Keratinocyte (primary cell): Measurements from ENCODE around the gene TPT1. TPM values are rescaled to one million over a fixed set of nuclear protein-coding genes. Genes with fewer than 3 reads are reported as not detected.

Source experiments
- DNase-seq: peaks from one replicate; pipeline ENCODE4 v3.0.0-alpha.2; 2011; ENCODE audit warnings: low read depth, missing footprints, low spot score
- FAIRE-seq: peaks from 2 replicates; lab custom pipeline; 2011; peaks lifted over from hg19 to GRCh38; lab: Jason Lieb, UNC
- H2AFZ ChIP-seq: 2 replicates; pipeline ENCODE4 v1.6.0; 2012; ENCODE audit warnings: low read length, control low read depth, inconsistent platforms; ENCODE audit not compliant: control insufficient read depth
- H3K27ac ChIP-seq: 2 replicates; pipeline ENCODE4 v1.5.1; 2011; ENCODE audit warnings: low read length; ENCODE audit not compliant: control insufficient read depth, insufficient read depth
- H3K27me3 ChIP-seq: 3 replicates; pipeline ENCODE4 v1.6.0; 2011; ENCODE audit warnings: low read length; ENCODE audit not compliant: control insufficient read depth, insufficient read depth; ENCODE audit errors: extremely low read depth
- H3K36me3 ChIP-seq, 2 experiments: 2 replicates in 1 of 2; 3 replicates in 1 of 2; pipeline ENCODE4 v1.5.1; 2011; ENCODE audit warnings: low read length in 2 of 2, mild to moderate bottlenecking in 1 of 2; ENCODE audit not compliant: control insufficient read depth in 2 of 2, insufficient read depth in 2 of 2; ENCODE audit errors: extremely low read depth in 1 of 2
- H3K4me1 ChIP-seq: 3 replicates; pipeline ENCODE4 v1.5.1; 2011; ENCODE audit warnings: low read length; ENCODE audit not compliant: control insufficient read depth, insufficient read depth; ENCODE audit errors: extremely low read depth
- H3K4me2 ChIP-seq: 3 replicates; pipeline ENCODE4 v1.6.0; 2011; ENCODE audit warnings: low read depth, low read length; ENCODE audit not compliant: control insufficient read depth, insufficient read depth; ENCODE audit errors: extremely low read depth
- H3K4me3 ChIP-seq, 3 experiments: fragments of 200-600 bp in 1 of 3; sonication (generic) in 1 of 3; 2 replicates in 2 of 3; 3 replicates in 1 of 3; pipeline ENCODE4 v1.5.1; 2011 to 2016; ENCODE audit warnings: low read length in 3 of 3, mild to moderate bottlenecking in 3 of 3, control low read depth in 2 of 3, inconsistent platforms in 1 of 3, low read depth in 1 of 3, mixed read lengths in 1 of 3, mixed run types in 1 of 3, moderate library complexity in 1 of 3; ENCODE audit not compliant: control insufficient read depth in 2 of 3, insufficient read depth in 2 of 3; ENCODE audit errors: extremely low read depth in 1 of 3
- H3K79me2 ChIP-seq: 2 replicates; pipeline ENCODE4 v1.6.0; 2012; ENCODE audit warnings: low read length; ENCODE audit not compliant: control insufficient read depth, insufficient read depth
- H3K9ac ChIP-seq: 3 replicates; pipeline ENCODE4 v1.6.0; 2011; ENCODE audit warnings: low read length; ENCODE audit not compliant: control insufficient read depth, insufficient read depth; ENCODE audit errors: extremely low read depth
- H3K9me1 ChIP-seq: 3 replicates; pipeline ENCODE4 v1.6.0; 2011; ENCODE audit warnings: low read length; ENCODE audit not compliant: control insufficient read depth, insufficient read depth; ENCODE audit errors: extremely low read depth
- H3K9me3 ChIP-seq: 2 replicates; pipeline ENCODE4 v1.5.1; 2012; ENCODE audit warnings: low read depth, low read length; ENCODE audit not compliant: control insufficient read depth
- H4K20me1 ChIP-seq: 3 replicates; pipeline ENCODE4 v1.6.0; 2011; ENCODE audit warnings: low read length; ENCODE audit not compliant: control insufficient read depth, insufficient read depth; ENCODE audit errors: extremely low read depth
- CTCF ChIP-seq, 3 experiments: IDR thresholded peaks in 1 of 3; conservative IDR thresholded peaks in 1 of 3; optimal IDR thresholded peaks in 1 of 3; 2 replicates in 2 of 3; 3 replicates in 1 of 3; pipeline versions ENCODE3 to v1.5.1; 2011; ENCODE audit warnings: low read length in 3 of 3, mild to moderate bottlenecking in 3 of 3, moderate library complexity in 2 of 3, control low read depth in 1 of 3, inconsistent platforms in 1 of 3; ENCODE audit not compliant: insufficient read depth in 2 of 3; ENCODE audit errors: extremely low read depth in 1 of 3
- EZH2 ChIP-seq: IDR thresholded peaks from one replicate; pipeline ENCODE4 v1.6.1; 2012; ENCODE audit warnings: inconsistent platforms, mild to moderate bottlenecking, low read length, moderate library complexity
- dilution Hi-C: fragments of 300-500 bp; cut with MboI; formaldehyde crosslinking; loops from one replicate; pipeline ENCODE4 v1.7.0; 2020; ENCODE audit warnings: low sequenced_read_pairs; ENCODE audit not compliant: extremely low pct_ligation_motif_present
- polyA plus RNA-seq, 5 experiments: library from polyadenylated mRNA; depleted of rRNA in 3 of 5; stranded (reverse) in 3 of 5; stranded (forward) in 1 of 5; unstranded in 1 of 5; fragments of >200 nt; gene quantifications; 1 replicate in 1 of 5; 2 replicates in 3 of 5; 3 replicates in 1 of 5; pipeline versions ENCODE4 v1.2.1 to v1.2.3, GENCODE V29; 2011 to 2012; ENCODE audit warnings: missing spikeins in 2 of 5, low read depth in 1 of 5, low replicate concordance in 1 of 5

Gene TPT1
- polyA plus RNA-seq, 1 donor (not counting 4 experiments of a cell fraction or from before 2014, with no cell fraction given), result 8,174 TPM

- H3K79me2 ChIP-seq, result peaks cover 8% of the 10 kb centered on the region
- dilution Hi-C loops, result no loop called here
- H3K4me1 ChIP-seq, result peaks cover 66% of the 10 kb centered on the region
- no peak overlapping the region for H3K4me3 ChIP-seq
- H2AFZ ChIP-seq, result no peak overlapping the region
- DNase-seq (no peak), FAIRE-seq (no peak)
- H3K9me1 ChIP-seq, result peaks cover 10% of the 10 kb centered on the region
- H4K20me1 ChIP-seq, result peaks cover 37% of the 10 kb centered on the region
- peak overlapping the region; percentile 1 for H3K9ac ChIP-seq
- H3K4me2 ChIP-seq, result no peak overlapping the region
- peaks cover 11 to 22% of the 10 kb centered on the region in 2 experiments for H3K36me3 ChIP-seq
- H3K9me3 ChIP-seq, result no peaks in the 10 kb centered on the region
- peak overlapping the region; percentile 58 for H3K27ac ChIP-seq
- TF ChIP-seq EZH2 (no peak), CTCF (optimal IDR thresholded peaks at IDR 0.05 in 1 of 3, IDR thresholded peaks at IDR 0.05 in 1 of 3, conservative IDR thresholded peaks at IDR 0.05 in 1 of 3; ENCODE audit: extremely low read depth in 1 of 3, insufficient read depth in 2 of 3, low read length in 3 of 3) (no peak)
- no peaks in the 10 kb centered on the region for H3K27me3 ChIP-seq
These were observed 9.3 kb downstream of the TPT1 start for GRCh38 chr13:45331692-45332035.

GRCh38 chr13:45331123-45331619 is 9.8 kb downstream of the TPT1 start:
- TF ChIP-seq CTCF (optimal IDR thresholded peaks at IDR 0.05 in 1 of 3, IDR thresholded peaks at IDR 0.05 in 1 of 3, conservative IDR thresholded peaks at IDR 0.05 in 1 of 3; ENCODE audit: extremely low read depth in 1 of 3, insufficient read depth in 2 of 3, low read length in 3 of 3), result no peak
- TF ChIP-seq EZH2, result no peak
- H3K27ac ChIP-seq, result peak overlapping the region; percentile 58
- H3K9ac ChIP-seq, result no peak overlapping the region
- peaks cover 10% of the 10 kb centered on the region for H3K9me1 ChIP-seq
- H4K20me1 ChIP-seq, result peaks cover 32% of the 10 kb centered on the region
- dilution Hi-C loops, result no loop called here
- no peaks in the 10 kb centered on the region for H3K27me3 ChIP-seq
- no peak for FAIRE-seq
- peaks cover 4% of the 10 kb centered on the region for H3K79me2 ChIP-seq
- peaks cover 62% of the 10 kb centered on the region for H3K4me1 ChIP-seq
- peaks cover 7 to 18% of the 10 kb centered on the region in 2 experiments for H3K36me3 ChIP-seq
- H3K4me3 ChIP-seq, result no peak overlapping the region
- H2AFZ ChIP-seq, result no peak overlapping the region
- H3K9me3 ChIP-seq, result no peaks in the 10 kb centered on the region
- no peak for DNase-seq
- no peak overlapping the region for H3K4me2 ChIP-seq
